Subcutaneous adipose tissue (tissue), 4 donors: ENCODE results near the gene SLBP. TPM values are rescaled to one million over a fixed set of nuclear protein-coding genes. Genes with fewer than 3 reads are reported as not detected.

Source experiments
- CTCF ChIP-seq: fragments of 450-650 bp; IDR thresholded peaks from one replicate; pipeline ENCODE4 v1.5.1; 2016; ENCODE audit warnings: low read depth, mild to moderate bottlenecking, control low read depth, antibody characterized with exemption, moderate library complexity
- total RNA-seq, 4 donors: library from RNA; depleted of rRNA; stranded (reverse); fragments of >200 nt; gene quantifications; one replicate each; pipeline ENCODE4 v1.1.0, GENCODE V29; 2016

SLBP gene
- 10 to 100 TPM; 33.2 to 41.1 (median 37.0) TPM for total RNA-seq

GRCh38 chr4:1712216-1713002 lies at the start of gene SLBP:
Gene SLBP (minus strand): TSS chr4:1712319. CDS start chr4:1712188, 131 bp downstream.
- no peak for TF ChIP-seq CTCF

- TF ChIP-seq CTCF: no peak
Measured at GRCh38 chr4:1761130-1761689, 49.1 kb upstream of the SLBP start.

- no peak for TF ChIP-seq CTCF
Measured at GRCh38 chr4:1760521-1761071, 48.5 kb upstream of the SLBP start.

- TF ChIP-seq CTCF: no peak
Measured at GRCh38 chr4:1759818-1760223, 47.7 kb upstream of the SLBP start.

- TF ChIP-seq CTCF: no peak
Measured at GRCh38 chr4:1759170-1759817, 47.2 kb upstream of the SLBP start.

- no peak for TF ChIP-seq CTCF
Measured at GRCh38 chr4:1758306-1759121, 46.4 kb upstream of the SLBP start.
